Measurements from ENCODE around the gene CHIA. TPM values are rescaled to one million over a fixed set of nuclear protein-coding genes. Genes with fewer than 3 reads are reported as not detected.

CHIA gene
- total and polyA plus RNA-seq, 2 donors (not counting 3 experiments of a cell fraction or from before 2014, with no cell fraction given) = not detected

GRCh38 chr1:111272081-111272480 lies 18.6 kb upstream of the CHIA start:
- no peak for FAIRE-seq
- dilution Hi-C loops (cut with MboI; ENCODE audit: extremely low pct_ligation_motif_present, low sequenced_read_pairs) = no loop called here

GRCh38 chr1:111274653-111275052 lies 16.0 kb upstream of the CHIA start:
- H3K27ac ChIP-seq (ENCODE audit: insufficient read depth, low read depth, low read length) = no peak overlapping the region
- POLR2A ChIA-PET = no interaction called here

More at GRCh38 chr1:111272081-111272480, 18.6 kb upstream of the CHIA start:
- POLR2A ChIA-PET = no interaction called here
- no peaks in the 10 kb centered on the region for H3K4me1 ChIP-seq (ENCODE audit: control insufficient read depth, extremely low read depth, insufficient read depth, low read length)
- no peak for DNase-seq (ENCODE audit: low read depth, low spot score)
- intact Hi-C loops (cut with micrococcal nuclease) = no loop called here
- H3K27me3 ChIP-seq (ENCODE audit: control insufficient read depth in 2 of 2, insufficient read depth in 2 of 2, low read length in 2 of 2) = peaks cover 26 to 27% of the 10 kb centered on the region in 2 experiments
- no peaks in the 10 kb centered on the region for H4K20me1 ChIP-seq (replicated peaks; ENCODE audit: control insufficient read depth, extremely low read depth, insufficient read depth, low read length)
- H3K27ac ChIP-seq (ENCODE audit: insufficient read depth, low read depth, low read length) = no peak overlapping the region
- no TSS peak for BruUV-seq (replicated peaks)
- H3K9me3 ChIP-seq (replicated peaks; ENCODE audit: control insufficient read depth, insufficient read depth, low read length) = no peaks in the 10 kb centered on the region
- no peak for TF ChIP-seq EZH2 (IDR thresholded peaks at IDR 0.05; ENCODE audit: borderline replicate concordance, low read depth, low read length, severe bottlenecking)
- no peak for TF ChIP-seq GATA2 (IDR thresholded peaks at IDR 0.05; ENCODE audit: insufficient read depth, insufficient read length, low read depth, low read length)
- no peak for TF ChIP-seq POLR2AphosphoS5 (IDR thresholded peaks at IDR 0.05; ENCODE audit: insufficient read depth, low read depth, low read length)
- TF ChIP-seq POLR2A (IDR thresholded peaks at IDR 0.05; ENCODE audit: low read depth, low read length) = no peak
- no peak for TF ChIP-seq JUN (IDR thresholded peaks at IDR 0.05; ENCODE audit: borderline replicate concordance, insufficient read depth, insufficient read length, low read depth)
- no peak for TF ChIP-seq MYC (IDR thresholded peaks at IDR 0.05; ENCODE audit: low read depth, low read length)
- no peak for TF ChIP-seq FOS (IDR thresholded peaks at IDR 0.05; ENCODE audit: borderline replicate concordance, insufficient read depth, low read length)
- TF ChIP-seq MAX (IDR thresholded peaks at IDR 0.05; ENCODE audit: insufficient read depth, insufficient read length) = no peak
- no peaks in the 10 kb centered on the region for H3K36me3 ChIP-seq (ENCODE audit: control insufficient read depth in 2 of 2, extremely low read depth in 1 of 2, insufficient read depth in 2 of 2, low read length in 2 of 2)
- H3K79me2 ChIP-seq (ENCODE audit: control insufficient read depth, insufficient read depth, low read length) = no peaks in the 10 kb centered on the region
- CTCF ChIA-PET = no interaction called here
- H3K9me1 ChIP-seq (replicated peaks; ENCODE audit: control insufficient read depth, extremely low read depth, insufficient read depth, low read length) = no peaks in the 10 kb centered on the region
- no peak overlapping the region for H3K4me2 ChIP-seq (ENCODE audit: insufficient read depth, low read length)
- H2AFZ ChIP-seq (ENCODE audit: low read depth, low read length) = no peak overlapping the region
- no peak overlapping the region for H3K9ac ChIP-seq (replicated peaks; ENCODE audit: extremely low read depth, insufficient read depth, low read length)
- H3K4me3 ChIP-seq (replicated peaks in 1 of 3; ENCODE audit: insufficient read depth in 1 of 3, low read depth in 1 of 3, low read length in 3 of 3) = no peak overlapping the region

More at GRCh38 chr1:111274653-111275052, 16.0 kb upstream of the CHIA start:
- Histone ChIP-seq H3K9me1 (replicated peaks; ENCODE audit: control insufficient read depth, extremely low read depth, insufficient read depth, low read length) (no peaks in the 10 kb centered on the region), H2AFZ (ENCODE audit: low read depth, low read length) (no peak overlapping the region), H3K9ac (replicated peaks; ENCODE audit: extremely low read depth, insufficient read depth, low read length) (no peak overlapping the region), H4K20me1 (replicated peaks; ENCODE audit: control insufficient read depth, extremely low read depth, insufficient read depth, low read length) (no peaks in the 10 kb centered on the region), H3K27me3 (ENCODE audit: control insufficient read depth in 2 of 2, insufficient read depth in 2 of 2, low read length in 2 of 2) (peaks cover 26 to 27% of the 10 kb centered on the region in 2 experiments), H3K36me3 (ENCODE audit: control insufficient read depth in 2 of 2, extremely low read depth in 1 of 2, insufficient read depth in 2 of 2, low read length in 2 of 2) (no peaks in the 10 kb centered on the region), H3K4me3 (replicated peaks in 1 of 3; ENCODE audit: insufficient read depth in 1 of 3, low read depth in 1 of 3, low read length in 3 of 3) (no peak overlapping the region), H3K4me2 (ENCODE audit: insufficient read depth, low read length) (no peak overlapping the region), H3K9me3 (replicated peaks; ENCODE audit: control insufficient read depth, insufficient read depth, low read length) (no peaks in the 10 kb centered on the region), H3K79me2 (ENCODE audit: control insufficient read depth, insufficient read depth, low read length) (no peaks in the 10 kb centered on the region), H3K4me1 (ENCODE audit: control insufficient read depth, extremely low read depth, insufficient read depth, low read length) (no peaks in the 10 kb centered on the region)
- intact Hi-C loops (cut with micrococcal nuclease) = no loop called here
- dilution Hi-C loops (cut with MboI; ENCODE audit: extremely low pct_ligation_motif_present, low sequenced_read_pairs) = no loop called here
- FAIRE-seq (no peak), DNase-seq (ENCODE audit: low read depth, low spot score) (no peak)
- TF ChIP-seq GATA2 (IDR thresholded peaks at IDR 0.05; ENCODE audit: insufficient read depth, insufficient read length, low read depth, low read length) = no peak
- TF ChIP-seq POLR2A (IDR thresholded peaks at IDR 0.05; ENCODE audit: low read depth, low read length) = no peak
- TF ChIP-seq POLR2AphosphoS5 (IDR thresholded peaks at IDR 0.05; ENCODE audit: insufficient read depth, low read depth, low read length) = no peak
- TF ChIP-seq CTCF (IDR thresholded peaks at IDR 0.05; ENCODE audit: extremely low read depth in 1 of 2, insufficient read depth in 1 of 2, low read depth in 1 of 2, low read length in 2 of 2) = no peak
- TF ChIP-seq MYC (IDR thresholded peaks at IDR 0.05; ENCODE audit: low read depth, low read length) = no peak
- no peak for TF ChIP-seq EZH2 (IDR thresholded peaks at IDR 0.05; ENCODE audit: borderline replicate concordance, low read depth, low read length, severe bottlenecking)
- no peak for TF ChIP-seq JUN (IDR thresholded peaks at IDR 0.05; ENCODE audit: borderline replicate concordance, insufficient read depth, insufficient read length, low read depth)
- no peak for TF ChIP-seq FOS (IDR thresholded peaks at IDR 0.05; ENCODE audit: borderline replicate concordance, insufficient read depth, low read length)
- no TSS peak for BruUV-seq (replicated peaks)
- CTCF ChIA-PET = interaction anchor here (1.1 to 1.5 kb wide), 4 partner anchors 10 to 52 kb away, joined by 3 to 4 read pairs (median 3); no protein-coding TSS in a partner anchor
